CD4-positive, alpha-beta T cell (primary cell): ENCODE results near the gene UBXN4. TPM values are rescaled to one million over a fixed set of nuclear protein-coding genes. Genes with fewer than 3 reads are reported as not detected.

Source experiments
- ATAC-seq: fragments of 200-7000 bp; cut with Tn5 transposase; one replicate; pipeline ENCODE4 v1.10.0; 2022; ENCODE audit warnings: mild to moderate bottlenecking; ENCODE audit not compliant: poor library complexity
- CTCF ChIA-PET: fragments of 350-600 bp; sonication (Branson Sonifier 250); formaldehyde crosslinking; loops from one replicate; lab custom pipeline; 2021; ENCODE audit warnings: antibody characterized with exemption, inconsistent platforms; lab: Charles Lee
- POLR2A ChIA-PET: fragments of 350-600 bp; sonication (Branson Sonifier 250); formaldehyde crosslinking; loops from one replicate; lab custom pipeline; 2021; ENCODE audit warnings: antibody characterized with exemption, inconsistent platforms; lab: Charles Lee
- DNase-seq, 14 experiments: peaks; one replicate each; pipeline ENCODE4 v3.0.0-alpha.2; 2013 to 2020; ENCODE audit warnings: mixed read lengths in 2 of 14
- H3K27ac ChIP-seq, 2 donors: one replicate each; pipeline versions ENCODE4 v1.5.1 to v1.7.0; 2013; ENCODE audit warnings: low read length in 2 of 2, low read depth in 1 of 2, mild to moderate bottlenecking in 1 of 2
- H3K27me3 ChIP-seq, 2 experiments: 1 replicate in 1 of 2; 2 replicates in 1 of 2; pipeline versions ENCODE4 v1.6.1 to v1.7.0; 2013; ENCODE audit warnings: low read length in 2 of 2, control low read depth in 1 of 2, mild to moderate bottlenecking in 1 of 2, moderate library complexity in 1 of 2; ENCODE audit not compliant: insufficient read depth in 2 of 2, control insufficient read depth in 1 of 2
- H3K36me3 ChIP-seq: one replicate; pipeline ENCODE4 v1.6.1; 2013; ENCODE audit warnings: low read length, control low read depth; ENCODE audit not compliant: insufficient read depth
- H3K4me1 ChIP-seq: one replicate; pipeline ENCODE4 v1.6.1; 2013; ENCODE audit warnings: low read length, control low read depth; ENCODE audit not compliant: insufficient read depth
- H3K4me3 ChIP-seq: one replicate; pipeline ENCODE4 v1.5.1; 2013; ENCODE audit warnings: mild to moderate bottlenecking, low read length, moderate library complexity
- H3K9me3 ChIP-seq, 2 experiments: 1 replicate in 1 of 2; 2 replicates in 1 of 2; pipeline versions ENCODE4 v1.6.1 to v1.7.0; 2013; ENCODE audit warnings: low read length in 2 of 2, mild to moderate bottlenecking in 2 of 2, control low read depth in 1 of 2, moderate library complexity in 1 of 2; ENCODE audit not compliant: control insufficient read depth in 1 of 2, insufficient read depth in 1 of 2
- H3K27ac Mint-ChIP-seq: one replicate; pipeline ENCODE4 v1.8.0; 2020; ENCODE audit warnings: mixed read lengths
- H3K27me3 Mint-ChIP-seq: one replicate; pipeline ENCODE4 v1.8.0; 2021; ENCODE audit warnings: mixed read lengths
- H3K36me3 Mint-ChIP-seq: one replicate; pipeline ENCODE4 v1.8.0; 2021; ENCODE audit warnings: low read depth, mixed read lengths
- H3K4me1 Mint-ChIP-seq: one replicate; pipeline ENCODE4 v1.8.0; 2021; ENCODE audit warnings: low read depth, mixed read lengths
- H3K4me3 Mint-ChIP-seq: one replicate; pipeline ENCODE4 v1.8.0; 2020; ENCODE audit warnings: mild to moderate bottlenecking, mixed read lengths
- H3K9me3 Mint-ChIP-seq: one replicate; pipeline ENCODE4 v1.8.0; 2020; ENCODE audit warnings: mixed read lengths
- intact Hi-C, 2 experiments: fragments of 100-400 bp; cut with DNase I in 1 of 2; cut with micrococcal nuclease in 1 of 2; formaldehyde crosslinking; loops; one replicate each; pipeline versions ENCODE4 v1.15.1 to v1.9.0; 2023 to 2025; cut with DNase I, micrococcal nuclease
- total RNA-seq, 174 experiments: library from RNA in 2 of 174; stranded (reverse) in 2 of 174; gene quantifications; one replicate each; pipeline ENCODE4 v1.2.3 and lab custom pipeline; 2021 to 2026
- TF ChIP-seq, protein P1 (sequence below): fragments of 200-600 bp; IDR thresholded peaks from one replicate; pipeline ENCODE4 v1.8.0; 2022; ENCODE audit warnings: antibody characterized with exemption, mild to moderate bottlenecking

UBXN4 gene
- total RNA-seq, 2 experiments from 2014 or later = 143 to 150 TPM

DNA sequence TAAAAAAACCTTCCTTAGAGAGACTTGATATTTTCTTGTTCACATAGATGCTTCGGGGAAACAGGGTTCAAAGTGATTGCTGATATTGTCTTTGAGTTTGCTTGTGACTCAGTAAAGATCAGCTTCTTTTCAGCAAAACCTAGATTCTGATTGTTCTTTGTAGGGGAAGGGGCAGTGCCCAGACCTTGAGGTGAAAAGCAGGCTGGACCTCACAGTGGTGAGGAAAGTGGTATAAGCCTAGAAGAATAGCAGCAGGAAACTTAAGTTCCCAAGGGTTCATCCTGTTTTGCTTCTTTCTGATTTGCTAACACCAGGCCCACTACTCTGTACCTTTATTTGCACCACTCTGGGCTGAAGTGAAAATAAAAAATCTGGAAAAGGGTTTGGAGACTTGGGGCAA is 20.9 kb downstream of the UBXN4 start:
- Mint-ChIP-seq H3K36me3 (peaks cover 82% of the 10 kb centered on the region), H3K27ac (no peak overlapping the region), H3K4me3 (no peak overlapping the region), H3K9me3 (no peaks in the 10 kb centered on the region), H3K4me1 (peaks cover 3% of the 10 kb centered on the region), H3K27me3 (no peaks in the 10 kb centered on the region)
- CTCF ChIA-PET = no interaction called here
- Histone ChIP-seq H3K4me3 (no peak overlapping the region), H3K36me3 (peaks cover 85% of the 10 kb centered on the region), H3K27me3 (no peaks in the 10 kb centered on the region), H3K27ac (no peak overlapping the region), H3K4me1 (no peaks in the 10 kb centered on the region), H3K9me3 (peaks cover 0 to 2% of the 10 kb centered on the region in 2 experiments)
- intact Hi-C loops = no loop called here
- TF ChIP-seq, protein P1, sequence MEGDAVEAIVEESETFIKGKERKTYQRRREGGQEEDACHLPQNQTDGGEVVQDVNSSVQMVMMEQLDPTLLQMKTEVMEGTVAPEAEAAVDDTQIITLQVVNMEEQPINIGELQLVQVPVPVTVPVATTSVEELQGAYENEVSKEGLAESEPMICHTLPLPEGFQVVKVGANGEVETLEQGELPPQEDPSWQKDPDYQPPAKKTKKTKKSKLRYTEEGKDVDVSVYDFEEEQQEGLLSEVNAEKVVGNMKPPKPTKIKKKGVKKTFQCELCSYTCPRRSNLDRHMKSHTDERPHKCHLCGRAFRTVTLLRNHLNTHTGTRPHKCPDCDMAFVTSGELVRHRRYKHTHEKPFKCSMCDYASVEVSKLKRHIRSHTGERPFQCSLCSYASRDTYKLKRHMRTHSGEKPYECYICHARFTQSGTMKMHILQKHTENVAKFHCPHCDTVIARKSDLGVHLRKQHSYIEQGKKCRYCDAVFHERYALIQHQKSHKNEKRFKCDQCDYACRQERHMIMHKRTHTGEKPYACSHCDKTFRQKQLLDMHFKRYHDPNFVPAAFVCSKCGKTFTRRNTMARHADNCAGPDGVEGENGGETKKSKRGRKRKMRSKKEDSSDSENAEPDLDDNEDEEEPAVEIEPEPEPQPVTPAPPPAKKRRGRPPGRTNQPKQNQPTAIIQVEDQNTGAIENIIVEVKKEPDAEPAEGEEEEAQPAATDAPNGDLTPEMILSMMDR = no peak
- no peak for DNase-seq
- ATAC-seq = no peak
- POLR2A ChIA-PET = no interaction called here

DNA sequence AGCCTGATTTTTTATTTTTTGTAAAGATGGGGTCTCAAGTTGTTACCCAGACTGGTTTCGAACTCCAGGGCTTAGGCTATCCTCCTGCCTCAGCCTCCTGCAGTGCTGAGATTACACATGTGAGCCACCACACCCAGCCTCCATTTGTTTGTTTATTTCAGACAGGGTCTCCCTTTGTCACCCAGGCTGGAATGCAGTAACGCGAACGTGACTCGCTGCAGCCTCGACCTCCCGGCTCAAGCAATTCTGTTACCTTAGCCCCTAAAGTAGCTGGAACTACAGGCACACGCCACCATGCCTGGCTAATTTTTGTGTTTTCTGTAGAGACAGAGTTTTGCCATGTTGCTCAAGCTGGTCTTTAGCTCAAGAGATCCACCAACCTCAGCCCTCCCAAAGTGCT is 27.2 kb downstream of the UBXN4 start:
- intact Hi-C loops = no loop called here

DNA sequence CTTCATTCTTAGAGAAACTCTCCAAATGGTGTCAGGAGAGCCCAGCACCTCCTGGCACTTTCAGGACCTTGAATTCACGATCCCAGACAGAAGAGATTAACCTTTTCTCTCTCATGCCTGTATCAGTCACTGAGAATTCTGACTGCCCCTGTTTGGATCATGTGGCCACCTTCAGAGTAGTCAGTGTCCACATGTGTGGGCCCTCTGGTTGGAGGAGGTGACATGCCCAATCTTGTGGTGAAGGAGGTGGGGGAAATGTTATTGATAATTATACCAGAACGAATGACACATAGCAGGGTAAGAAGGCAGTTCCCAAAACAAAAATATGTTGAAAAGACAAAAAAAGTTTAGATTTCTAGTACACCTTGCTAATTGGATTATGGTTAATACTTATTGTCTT is 31.7 kb downstream of the UBXN4 start:
- Histone ChIP-seq H3K27ac (no peak overlapping the region), H3K9me3 (no peaks in the 10 kb centered on the region), H3K27me3 (no peaks in the 10 kb centered on the region), H3K4me3 (no peak overlapping the region), H3K36me3 (peaks cover 87% of the 10 kb centered on the region), H3K4me1 (no peaks in the 10 kb centered on the region)
- Mint-ChIP-seq H3K9me3 (no peaks in the 10 kb centered on the region), H3K27ac (no peak overlapping the region), H3K36me3 (peaks cover 94% of the 10 kb centered on the region), H3K27me3 (no peaks in the 10 kb centered on the region), H3K4me1 (no peaks in the 10 kb centered on the region), H3K4me3 (no peak overlapping the region)
- TF ChIP-seq, protein P1 = no peak
- ATAC-seq (no peak), DNase-seq (no peak)
- intact Hi-C loops = no loop called here
- ChIA-PET CTCF (interaction anchor here (1.1 kb wide), 1 partner anchor 46 kb away, joined by 3 read pairs; no protein-coding TSS in a partner anchor), POLR2A (no interaction called here)

More for the DNA sequence above, 27.2 kb downstream of the UBXN4 start:
- Mint-ChIP-seq H3K27me3 (no peaks in the 10 kb centered on the region), H3K4me3 (no peak overlapping the region), H3K36me3 (peaks cover 87% of the 10 kb centered on the region), H3K4me1 (peaks cover 5% of the 10 kb centered on the region), H3K27ac (no peak overlapping the region), H3K9me3 (no peaks in the 10 kb centered on the region)
- TF ChIP-seq, protein P1 = no peak
- no peaks in the 10 kb centered on the region for H3K4me1 ChIP-seq
- POLR2A ChIA-PET = no interaction called here
- no peaks in the 10 kb centered on the region for H3K27me3 ChIP-seq
- no peaks in the 10 kb centered on the region for H3K9me3 ChIP-seq
- CTCF ChIA-PET = no interaction called here
- no peak overlapping the region for H3K27ac ChIP-seq
- peaks cover 89% of the 10 kb centered on the region for H3K36me3 ChIP-seq
- DNase-seq = no peak
- ATAC-seq = no peak
- H3K4me3 ChIP-seq = no peak overlapping the region
